Small intestine (tissue), 7 donors: ENCODE results near the gene VTI1A. TPM values are rescaled to one million over a fixed set of nuclear protein-coding genes. Genes with fewer than 3 reads are reported as not detected.

Source experiments
- DNase-seq, 2 donors: peaks; one replicate each; pipeline versions ENCODE4 v3.0.0 to v3.0.0-alpha.2; 2013
- FAIRE-seq: peaks from 2 replicates; lab custom pipeline; 2012; peaks lifted over from hg19 to GRCh38; lab: Jason Lieb, UNC
- H3K27ac ChIP-seq, 3 donors: one replicate each; pipeline ENCODE4 v1.5.1; 2013; ENCODE audit warnings: low read length in 2 of 3, mild to moderate bottlenecking in 2 of 3, control low read depth in 1 of 3, inconsistent platforms in 1 of 3, low read depth in 1 of 3, moderate library complexity in 1 of 3
- H3K27me3 ChIP-seq, 3 donors: one replicate each; pipeline ENCODE4 v1.6.1; 2013; ENCODE audit warnings: low read length in 3 of 3, inconsistent platforms in 1 of 3; ENCODE audit not compliant: control insufficient read depth in 3 of 3, insufficient read depth in 3 of 3
- H3K36me3 ChIP-seq, 3 donors: one replicate each; pipeline ENCODE4 v1.6.1; 2013; ENCODE audit warnings: low read length in 3 of 3, inconsistent platforms in 1 of 3, low read depth in 1 of 3, mild to moderate bottlenecking in 1 of 3, moderate library complexity in 1 of 3; ENCODE audit not compliant: control insufficient read depth in 3 of 3, insufficient read depth in 2 of 3
- H3K4me1 ChIP-seq, 3 donors: one replicate each; pipeline ENCODE4 v1.6.1; 2013; ENCODE audit warnings: low read length in 2 of 3, inconsistent platforms in 1 of 3, low read depth in 1 of 3, mild to moderate bottlenecking in 1 of 3, moderate library complexity in 1 of 3; ENCODE audit not compliant: control insufficient read depth in 3 of 3, insufficient read depth in 2 of 3
- H3K4me3 ChIP-seq, 3 donors: one replicate each; pipeline ENCODE4 v1.5.1; 2013; ENCODE audit warnings: low read length in 3 of 3, control low read depth in 1 of 3, inconsistent platforms in 1 of 3, low read depth in 1 of 3, mild to moderate bottlenecking in 1 of 3, moderate library complexity in 1 of 3
- H3K9me3 ChIP-seq, 2 donors: one replicate each; pipeline ENCODE4 v1.6.1; 2013; ENCODE audit warnings: low read depth in 1 of 2, low read length in 1 of 2; ENCODE audit not compliant: control insufficient read depth in 2 of 2, insufficient read depth in 1 of 2
- WGBS, 3 donors: extraction: QIAGEN DNeasy Blood & Tissue Kit; methylation state at CpG; one replicate each; pipeline ENCODE4 v1.1.7; 2013; 5-methylcytosine and 5-hydroxymethylcytosine counted together
- polyA plus RNA-seq, 4 donors: library from polyadenylated mRNA; stranded (reverse) in 3 of 4; unstranded in 1 of 4; fragments of 200-250 nt in 3 of 4; fragments of 120-200 nt in 1 of 4; gene quantifications; one replicate each; pipeline versions ENCODE4 v1.2.1 to v1.2.3, GENCODE V29; 2013
- donor health status: healthy with polysubstance abuse.
- donor health status: control.
- donor health status: control.
- donor health status: Bipolar disorder and iron deficiency.
- donor health status: healthy.

VTI1A gene
- polyA plus RNA-seq, 4 donors: 13.8 to 16.8 (median 16.0) TPM

DNA sequence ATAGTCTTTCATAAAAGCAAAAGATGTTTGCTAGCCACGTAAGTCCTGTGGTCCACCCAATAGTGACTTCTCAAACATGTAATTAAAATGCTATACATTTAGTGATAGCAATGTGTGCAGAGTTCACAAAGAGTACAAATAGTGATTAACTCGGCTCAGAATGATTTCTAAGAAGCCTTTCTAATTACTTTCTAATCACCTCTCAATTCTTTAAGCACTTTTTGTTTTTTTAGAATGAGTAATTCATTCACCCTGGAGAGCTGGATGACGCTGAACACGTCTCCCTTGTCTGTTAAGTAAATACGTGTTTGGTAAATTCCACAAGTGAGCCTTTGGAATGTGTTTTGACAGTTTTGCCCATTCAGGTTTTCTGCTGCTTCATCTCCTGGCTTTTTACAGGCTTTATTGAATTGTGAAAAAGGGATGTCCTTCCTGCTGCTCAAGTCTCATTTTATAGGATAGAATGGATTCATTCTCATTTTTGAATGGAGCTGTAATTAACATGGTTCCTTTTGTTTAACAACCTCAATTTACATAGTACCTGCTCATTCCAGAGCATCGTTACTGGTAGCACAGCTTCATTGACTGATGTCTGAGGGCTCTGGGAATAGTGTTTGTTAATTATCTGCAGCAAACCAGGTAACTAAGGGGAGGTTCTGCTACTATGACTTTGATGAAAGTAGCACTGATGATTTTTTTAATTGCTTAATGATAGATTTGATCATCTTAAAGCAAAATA lies 212.1 kb downstream of the VTI1A start:
- no peaks in the 10 kb centered on the region for H3K27me3 ChIP-seq
- WGBS, 3 donors: 64 to 82% (median 81%) methylated on average over 6 of the region's 6 CpGs
- peaks cover 0 to 2% (median 0%) of the 10 kb centered on the region in 3 donors for H3K36me3 ChIP-seq
- DNase-seq (no peak), FAIRE-seq (no peak)
- no peaks in the 10 kb centered on the region for H3K9me3 ChIP-seq
- H3K4me3 ChIP-seq: no peak overlapping the region
- no peak overlapping the region for H3K27ac ChIP-seq
- H3K4me1 ChIP-seq: no peaks in the 10 kb centered on the region

DNA sequence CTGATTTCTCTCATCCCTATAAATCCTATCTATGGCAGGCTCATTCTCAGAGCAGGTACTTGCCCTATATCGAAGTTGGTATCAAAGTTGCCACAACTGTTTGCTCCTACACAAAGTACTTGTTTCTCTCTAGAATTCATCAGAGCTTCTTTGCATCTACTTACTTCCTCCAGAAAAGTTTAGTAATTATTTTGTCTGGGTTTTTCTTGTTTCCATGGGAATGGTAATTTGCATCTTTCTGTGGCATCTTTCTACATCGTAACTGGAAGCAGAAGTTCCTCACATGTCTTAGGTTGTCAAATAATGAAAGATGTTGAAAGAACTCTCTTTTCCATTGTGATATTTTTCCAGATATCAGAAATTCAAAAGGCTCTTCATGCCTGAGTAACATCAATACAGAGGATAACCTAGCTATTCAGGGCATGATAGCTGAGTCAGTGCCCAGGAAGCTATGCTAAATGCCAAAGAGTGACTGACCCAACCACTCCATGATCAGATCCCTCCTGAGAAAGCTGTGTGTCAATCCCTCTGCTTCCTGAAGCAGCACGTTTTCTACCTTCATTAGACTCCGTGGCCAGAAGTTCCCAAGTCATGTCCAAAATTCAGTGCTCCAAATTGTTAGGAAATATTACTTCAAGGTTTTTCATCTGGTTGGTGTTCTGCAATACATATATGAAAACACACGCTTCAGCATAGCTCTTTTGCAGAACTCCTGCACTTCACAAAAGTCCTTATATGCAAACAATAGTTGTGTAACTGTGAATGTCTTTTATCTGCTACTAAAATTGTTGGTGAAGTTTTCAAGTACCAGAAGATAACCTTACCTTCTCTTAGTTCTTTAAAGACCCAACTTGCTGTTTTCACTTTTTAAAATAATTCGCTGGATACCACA lies 216.5 kb downstream of the VTI1A start:
- H3K27ac ChIP-seq: no peak overlapping the region

DNA sequence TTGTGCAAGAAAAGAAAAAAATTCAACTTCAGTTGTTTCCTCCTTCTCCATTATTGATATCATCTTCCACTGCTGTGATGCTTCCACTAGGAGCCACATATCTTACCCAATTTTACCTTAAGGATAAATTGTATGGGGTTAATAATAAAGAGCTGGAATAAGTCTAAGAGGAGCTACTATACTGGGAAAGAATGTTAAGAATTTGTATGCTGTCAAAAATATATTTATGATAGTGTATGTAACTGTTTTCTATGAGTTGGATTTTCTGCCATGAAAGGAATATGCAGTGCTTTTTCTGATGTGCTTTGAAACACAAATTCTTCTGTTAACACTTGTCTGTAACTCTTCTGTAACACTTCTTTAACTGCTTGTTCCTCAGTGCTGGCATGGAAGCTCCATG lies 219.1 kb downstream of the VTI1A start:
- peaks cover 0 to 3% (median 0%) of the 10 kb centered on the region in 3 donors for H3K36me3 ChIP-seq
- FAIRE-seq: no peak
- no peak overlapping the region for H3K4me3 ChIP-seq
- no peak for DNase-seq
- no peaks in the 10 kb centered on the region for H3K27me3 ChIP-seq
- no peak overlapping the region for H3K27ac ChIP-seq
- no peaks in the 10 kb centered on the region for H3K4me1 ChIP-seq
- H3K9me3 ChIP-seq: no peaks in the 10 kb centered on the region

More for the DNA sequence above, 216.5 kb downstream of the VTI1A start:
- Histone ChIP-seq H3K36me3 (no peaks in the 10 kb centered on the region), H3K27me3 (no peaks in the 10 kb centered on the region), H3K4me1 (no peaks in the 10 kb centered on the region), H3K4me3 (no peak overlapping the region), H3K9me3 (no peaks in the 10 kb centered on the region)
- FAIRE-seq (no peak), DNase-seq (no peak)
- 92 to 94% (median 93%) methylated on average over 6 of the region's 6 CpGs for WGBS, 3 donors

DNA sequence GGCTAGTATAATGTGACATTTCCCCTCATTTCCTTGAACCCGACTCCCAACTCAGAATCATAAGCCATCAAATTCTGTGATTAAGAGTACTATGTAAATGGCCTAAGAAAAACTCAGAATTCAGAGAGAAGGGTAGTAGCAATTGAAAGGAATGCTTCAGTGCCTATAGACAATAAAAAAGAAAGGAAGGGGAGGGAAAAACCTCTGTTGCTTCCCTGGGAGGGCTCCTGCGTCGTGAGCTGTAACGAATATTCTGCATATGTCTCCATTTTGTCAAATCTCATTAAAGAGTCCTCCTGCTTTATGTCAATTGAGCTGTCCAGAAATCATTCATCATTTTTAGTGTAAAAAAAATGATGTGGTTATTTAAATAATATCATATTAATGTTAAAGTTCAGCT lies 223.0 kb downstream of the VTI1A start:
- DNase-seq (no peak), FAIRE-seq (no peak)
- Histone ChIP-seq H3K4me3 (no peak overlapping the region), H3K27me3 (no peaks in the 10 kb centered on the region), H3K36me3 (peaks cover 0 to 3% (median 0%) of the 10 kb centered on the region in 3 donors), H3K9me3 (no peaks in the 10 kb centered on the region), H3K4me1 (no peaks in the 10 kb centered on the region), H3K27ac (no peak overlapping the region)
- 97 to 98% (median 97%) methylated on average over 4 of the region's 4 CpGs for WGBS, 3 donors

DNA sequence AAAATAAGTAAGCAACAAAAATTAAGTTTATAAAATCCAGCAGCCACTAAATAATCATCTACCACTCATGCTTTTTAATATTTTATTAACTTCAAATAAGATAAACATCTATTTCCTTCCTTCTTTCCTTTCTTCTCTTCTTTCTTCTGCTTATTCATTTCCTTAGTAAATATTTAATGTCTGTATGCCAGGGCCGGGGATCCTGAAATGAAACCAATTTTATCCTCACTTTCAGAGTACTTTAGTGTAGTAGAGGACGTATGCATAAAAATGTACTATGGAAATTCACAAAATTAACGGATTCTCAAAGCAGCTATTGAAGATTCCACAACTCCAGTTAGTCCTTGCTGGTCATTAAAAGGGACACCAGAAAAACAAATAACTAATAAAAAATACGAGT lies 224.7 kb downstream of the VTI1A start:
- WGBS, 3 donors: 85 to 89% (median 86%) methylated on average over 4 of the region's 4 CpGs
- no peak overlapping the region for H3K27ac ChIP-seq
- no peaks in the 10 kb centered on the region for H3K9me3 ChIP-seq
- no peaks in the 10 kb centered on the region for H3K27me3 ChIP-seq
- FAIRE-seq (no peak), DNase-seq (no peak)
- peaks cover 0 to 6% (median 0%) of the 10 kb centered on the region in 3 donors for H3K36me3 ChIP-seq
- no peaks in the 10 kb centered on the region for H3K4me1 ChIP-seq
- H3K4me3 ChIP-seq: no peak overlapping the region

DNA sequence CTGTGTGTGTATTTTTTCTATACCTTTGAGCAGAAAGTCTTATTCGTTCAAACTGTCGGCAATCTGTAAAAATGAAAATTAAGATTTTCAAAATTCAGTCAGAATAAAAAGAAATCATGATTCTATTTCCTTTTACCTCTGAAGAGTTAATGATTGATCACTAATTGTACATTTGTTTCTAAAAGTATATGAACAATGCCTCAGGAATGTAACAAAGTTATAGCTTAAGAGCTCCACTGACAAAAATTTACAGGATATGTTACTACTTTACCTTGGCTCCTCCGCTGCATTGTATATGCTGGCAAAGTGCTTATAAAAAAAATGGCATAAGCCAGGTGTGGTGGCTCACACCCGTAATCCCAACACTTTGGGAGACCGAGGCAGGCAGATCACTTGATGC lies 225.7 kb downstream of the VTI1A start:
- H3K27ac ChIP-seq: no peak overlapping the region
- H3K4me3 ChIP-seq: no peak overlapping the region
- WGBS, 3 donors: 94 to 99% (median 96%) methylated on average over 5 of the region's 5 CpGs
- H3K4me1 ChIP-seq: peaks cover 0 to 5% (median 0%) of the 10 kb centered on the region in 3 donors
- DNase-seq: no peak
- H3K36me3 ChIP-seq: peaks cover 0 to 6% (median 0%) of the 10 kb centered on the region in 3 donors
- FAIRE-seq: no peak
- no peaks in the 10 kb centered on the region for H3K27me3 ChIP-seq
- no peaks in the 10 kb centered on the region for H3K9me3 ChIP-seq

DNA sequence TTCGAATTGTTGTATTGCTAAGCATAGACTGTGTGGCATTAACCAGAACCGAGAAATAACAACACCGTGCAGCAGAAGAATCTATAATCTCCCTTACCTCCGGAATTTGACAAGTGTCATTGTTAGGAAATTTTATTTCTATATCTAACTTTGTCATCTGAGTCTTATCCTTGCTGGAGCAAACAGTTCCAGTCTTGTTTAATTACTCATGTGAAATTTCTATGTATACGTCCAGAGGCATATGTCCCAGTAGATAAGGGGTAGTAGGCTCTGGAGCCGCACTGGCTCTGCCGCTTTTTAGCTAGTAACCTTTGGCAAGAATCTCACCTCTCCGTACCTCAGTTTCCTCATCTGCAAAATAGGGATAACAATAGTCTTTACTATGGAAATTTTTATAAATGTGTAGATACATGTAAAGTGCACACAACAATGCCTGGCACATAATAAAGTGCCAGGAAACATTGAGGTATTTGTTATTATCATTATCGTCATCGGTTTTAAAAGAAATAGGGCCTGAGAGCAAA lies 228.6 kb downstream of the VTI1A start:
- Histone ChIP-seq H3K27me3 (no peaks in the 10 kb centered on the region), H3K4me3 (no peak overlapping the region), H3K36me3 (peaks cover 0 to 6% (median 0%) of the 10 kb centered on the region in 3 donors), H3K9me3 (no peaks in the 10 kb centered on the region), H3K4me1 (peaks cover 0 to 18% (median 0%) of the 10 kb centered on the region in 3 donors), H3K27ac (no peak overlapping the region)
- WGBS, 3 donors: 96 to 97% (median 96%) methylated on average over 10 of the region's 10 CpGs
- FAIRE-seq (no peak), DNase-seq (no peak)

DNA sequence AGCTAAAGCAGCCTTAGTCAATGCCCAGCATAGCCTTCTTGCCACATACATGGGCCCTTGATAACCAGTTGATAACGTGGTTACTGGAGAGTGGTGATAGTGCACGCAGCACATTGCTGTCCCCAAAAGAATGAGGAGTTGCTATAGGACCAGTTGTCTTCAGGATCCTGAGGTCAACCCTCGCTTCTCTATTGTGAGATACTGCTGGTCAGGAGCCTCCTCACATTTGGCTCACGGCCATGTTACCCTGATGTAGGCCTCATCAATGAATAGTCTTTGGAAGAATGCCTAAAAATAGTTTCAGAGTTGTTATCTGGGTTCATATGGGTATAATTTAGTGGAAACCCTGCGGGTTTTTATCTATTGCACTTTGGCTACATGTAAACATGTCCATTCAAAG lies 230.7 kb downstream of the VTI1A start:
- Histone ChIP-seq H3K4me1 (peaks cover 0 to 18% (median 0%) of the 10 kb centered on the region in 3 donors), H3K27me3 (no peaks in the 10 kb centered on the region), H3K27ac (no peak overlapping the region), H3K4me3 (no peak overlapping the region), H3K9me3 (no peaks in the 10 kb centered on the region), H3K36me3 (peaks cover 0 to 4% (median 0%) of the 10 kb centered on the region in 3 donors)
- 19 to 61% (median 40%) methylated on average over 5 of the region's 5 CpGs for WGBS, 3 donors
- DNase-seq (peak; percentile 20 to 31), FAIRE-seq (no peak)
